K562 (cell line): Measurements from ENCODE around the gene TLR5.

Experiments
- BDP1 ChIP-seq: IDR thresholded peaks from 3 replicates; pipeline ENCODE4 v1.6.1; 2011; ENCODE audit not compliant: insufficient read length, insufficient read depth
- CTCF ChIP-seq, 3 experiments: IDR thresholded peaks in 2 of 3; conservative IDR thresholded peaks in 1 of 3; 2 replicates each; pipeline ENCODE4 v1.5.1; 2011 to 2012; ENCODE audit warnings: low read length in 3 of 3, mild to moderate bottlenecking in 3 of 3, control low read depth in 2 of 3, improper control_type of control experiment in 1 of 3, inconsistent platforms in 1 of 3, low read depth in 1 of 3, mixed read lengths in 1 of 3, moderate library complexity in 1 of 3; ENCODE audit not compliant: insufficient read depth in 2 of 3
- ELK1 ChIP-seq: sonication (generic); formaldehyde crosslinking; IDR thresholded peaks from 2 replicates; pipeline ENCODE4 v1.8.1; 2022; ENCODE audit warnings: missing genetic modification reagents
- JUN ChIP-seq, 2 experiments: sonication (generic) in 1 of 2; formaldehyde crosslinking in 1 of 2; IDR thresholded peaks; 2 replicates each; pipeline versions ENCODE4 v1.6.1 to v1.8.0; 2012 to 2022; ENCODE audit warnings: borderline replicate concordance in 2 of 2, mild to moderate bottlenecking in 2 of 2, improper control_type of control experiment in 1 of 2, low read depth in 1 of 2, low read length in 1 of 2, missing genetic modification reagents in 1 of 2
- KLF16 ChIP-seq: IDR thresholded peaks from 2 replicates; pipeline ENCODE4 v1.6.1; 2016; ENCODE audit warnings: antibody characterized with exemption
- MAFF ChIP-seq: IDR thresholded peaks from 2 replicates; pipeline ENCODE4 v1.6.1; 2012; ENCODE audit warnings: low read length, improper control_type of control experiment
- POLR2A ChIP-seq: fragments of 450-650 bp; conservative IDR thresholded peaks from 2 replicates; pipeline ENCODE4 v1.6.1; 2016
- POLR2AphosphoS5 ChIP-seq: IDR thresholded peaks from 2 replicates; pipeline ENCODE4 v1.6.1; 2011; ENCODE audit warnings: mild to moderate bottlenecking, low read depth, low read length, moderate library complexity; ENCODE audit not compliant: control insufficient read depth, insufficient read depth
- RBM39 ChIP-seq: fragments of 200-400 bp; formaldehyde crosslinking; optimal IDR thresholded peaks from 2 replicates; pipeline ENCODE3; 2018; ENCODE audit warnings: low read depth, low read length
- REST ChIP-seq, 2 experiments: fragments of 450-650 bp; formaldehyde crosslinking in 1 of 2; IDR thresholded peaks; 2 replicates each; pipeline versions ENCODE4 v1.4.0 to v1.6.1; 2014 to 2020; ENCODE audit warnings: mild to moderate bottlenecking in 2 of 2, borderline replicate concordance in 1 of 2, low read depth in 1 of 2
- SIRT6 ChIP-seq: IDR thresholded peaks from one replicate; pipeline ENCODE4 v1.6.1; 2012; ENCODE audit warnings: low read depth, mild to moderate bottlenecking, control low read depth, inconsistent platforms, low read length, moderate library complexity
- TEAD2 ChIP-seq: fragments of 450-650 bp; IDR thresholded peaks from 2 replicates; pipeline ENCODE4 v1.6.1; 2016; ENCODE audit warnings: missing genetic modification characterization, control low read depth, missing compliant biosample characterization

- TF ChIP-seq REST (IDR thresholded peaks at IDR 0.05; ENCODE audit: borderline replicate concordance) (peak; percentile 69; the same call in 1 of the 2 replicates), REST (CRISPR knock-in tag; IDR thresholded peaks at IDR 0.05; ENCODE audit: low read depth) (no peak), MAFF (no peak), CTCF (IDR thresholded peaks at IDR 0.05 in 2 of 3, conservative IDR thresholded peaks at IDR 0.05 in 1 of 3; ENCODE audit: insufficient read depth in 2 of 3, low read depth in 1 of 3, low read length in 3 of 3) (peak; percentile 66 to 83 (median 68)), KLF16 (no peak), TEAD2 (tag) (no peak), ELK1 (no peak), JUN (IDR thresholded peaks at IDR 0.05; ENCODE audit: borderline replicate concordance, low read depth, low read length) (no peak), JUN (CRISPR knock-in tag; IDR thresholded peaks at IDR 0.05; ENCODE audit: borderline replicate concordance) (no peak), BDP1 (no peak), SIRT6 (no peak), POLR2A (no peak), POLR2AphosphoS5 (no peak), RBM39 (no peak)
Observed at GRCh38 chr1:223175032-223175431, 32.0 kb upstream of the TLR5 start.
